ENCODE measurements around the gene RPL32. TPM values are rescaled to one million over a fixed set of nuclear protein-coding genes. Genes with fewer than 3 reads are reported as not detected.

RPL32 gene
- total and polyA plus RNA-seq, 12 donors: 695 to 2,745 (median 1,305) TPM

DNA sequence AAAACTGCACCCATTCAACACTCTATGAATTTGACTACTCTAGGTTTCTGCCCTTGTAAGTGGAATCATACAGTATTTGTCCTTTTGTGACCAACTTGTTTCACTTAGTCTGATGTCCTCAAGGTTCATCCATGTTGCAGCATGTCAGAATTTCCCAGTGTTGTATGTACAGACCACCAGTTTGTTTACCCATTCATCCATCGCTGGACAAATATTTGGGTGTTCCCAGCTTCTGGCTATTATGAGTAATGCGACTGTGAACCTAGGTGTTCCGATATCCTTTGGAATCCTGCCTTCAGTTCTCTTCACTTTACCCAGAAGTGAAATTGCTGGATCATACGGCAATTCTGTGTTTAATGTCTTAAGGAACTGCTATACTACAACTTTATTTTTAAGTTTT lies 12.6 kb downstream of the RPL32 start:
- no peak for DNase-seq
- Histone ChIP-seq H3K9me3 (replicated peaks in 1 of 3) (no peaks in the 10 kb centered on the region), H3K27me3 (no peaks in the 10 kb centered on the region), H3K27ac (no peak overlapping the region), H3K36me3 (replicated peaks in 1 of 2) (peaks cover 0 to 31% of the 10 kb centered on the region in 2 donors), H3K4me3 (no peak overlapping the region), H3K4me1 (replicated peaks in 1 of 2) (no peaks in the 10 kb centered on the region)
- WGBS, 4 donors: 93 to 97% (median 94%) methylated on average over 4 of the region's 4 CpGs
- TF ChIP-seq, protein P1, sequence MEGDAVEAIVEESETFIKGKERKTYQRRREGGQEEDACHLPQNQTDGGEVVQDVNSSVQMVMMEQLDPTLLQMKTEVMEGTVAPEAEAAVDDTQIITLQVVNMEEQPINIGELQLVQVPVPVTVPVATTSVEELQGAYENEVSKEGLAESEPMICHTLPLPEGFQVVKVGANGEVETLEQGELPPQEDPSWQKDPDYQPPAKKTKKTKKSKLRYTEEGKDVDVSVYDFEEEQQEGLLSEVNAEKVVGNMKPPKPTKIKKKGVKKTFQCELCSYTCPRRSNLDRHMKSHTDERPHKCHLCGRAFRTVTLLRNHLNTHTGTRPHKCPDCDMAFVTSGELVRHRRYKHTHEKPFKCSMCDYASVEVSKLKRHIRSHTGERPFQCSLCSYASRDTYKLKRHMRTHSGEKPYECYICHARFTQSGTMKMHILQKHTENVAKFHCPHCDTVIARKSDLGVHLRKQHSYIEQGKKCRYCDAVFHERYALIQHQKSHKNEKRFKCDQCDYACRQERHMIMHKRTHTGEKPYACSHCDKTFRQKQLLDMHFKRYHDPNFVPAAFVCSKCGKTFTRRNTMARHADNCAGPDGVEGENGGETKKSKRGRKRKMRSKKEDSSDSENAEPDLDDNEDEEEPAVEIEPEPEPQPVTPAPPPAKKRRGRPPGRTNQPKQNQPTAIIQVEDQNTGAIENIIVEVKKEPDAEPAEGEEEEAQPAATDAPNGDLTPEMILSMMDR (IDR thresholded peaks at IDR 0.05): no peak
- TF ChIP-seq POLR2A (IDR thresholded peaks at IDR 0.05): no peak
- intact Hi-C loops (cut with DNase I): no loop called here

DNA sequence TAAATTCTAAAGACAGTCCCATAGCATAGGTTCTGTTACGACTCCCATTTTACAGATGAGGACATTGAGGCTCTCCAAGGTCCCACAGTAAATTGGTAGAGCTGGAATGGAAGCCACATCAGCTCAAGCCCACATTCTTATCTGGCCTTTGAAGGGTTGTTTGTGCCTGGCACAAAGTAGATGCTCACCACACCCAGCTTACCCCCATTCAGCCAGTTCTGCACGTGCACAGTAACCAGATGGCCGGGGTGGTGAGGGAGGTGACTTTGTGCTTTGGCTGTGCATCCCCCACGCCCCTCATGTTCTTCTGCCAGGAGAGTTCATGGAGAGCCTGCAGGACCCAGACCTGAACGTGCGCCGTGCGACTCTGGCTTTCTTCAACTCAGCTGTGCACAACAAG lies 16.2 kb downstream of the RPL32 start:
- Histone ChIP-seq H3K4me3 (no peak overlapping the region), H3K27ac (no peak overlapping the region), H3K27me3 (no peaks in the 10 kb centered on the region), H3K9me3 (replicated peaks in 1 of 3) (no peaks in the 10 kb centered on the region), H3K4me1 (replicated peaks in 1 of 2) (peaks cover 0 to 4% of the 10 kb centered on the region in 2 donors), H3K36me3 (replicated peaks in 1 of 2) (peaks cover 0 to 7% of the 10 kb centered on the region in 2 donors)
- no peak for DNase-seq
- 88 to 94% (median 91%) methylated on average over 8 of the region's 8 CpGs for WGBS, 4 donors
- TF ChIP-seq, protein P1 (IDR thresholded peaks at IDR 0.05): no peak
- no peak for TF ChIP-seq POLR2A (IDR thresholded peaks at IDR 0.05)
- intact Hi-C loops (cut with DNase I): no loop called here

DNA sequence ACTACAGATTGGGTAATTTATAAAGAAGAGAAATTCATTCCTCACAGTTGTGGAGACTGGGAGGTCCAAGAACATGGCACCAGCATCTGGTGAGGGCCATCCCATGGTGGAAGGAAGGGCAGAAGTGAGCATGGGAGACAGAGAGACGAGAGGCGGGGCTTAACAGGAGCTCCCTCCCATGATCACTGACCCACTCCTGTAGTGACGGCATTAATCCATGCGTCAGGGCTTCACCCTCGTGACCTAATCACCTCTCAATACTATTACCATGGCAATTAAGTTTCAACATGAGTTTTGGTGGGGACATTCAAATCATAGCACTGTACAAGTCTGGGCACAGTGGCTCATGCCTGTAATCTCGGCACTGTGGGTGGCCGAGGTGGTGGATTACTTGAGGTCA lies 17.1 kb downstream of the RPL32 start:
- H3K4me1 ChIP-seq (replicated peaks in 1 of 2): peaks cover 0 to 4% of the 10 kb centered on the region in 2 donors
- H3K9me3 ChIP-seq (replicated peaks in 1 of 3): no peaks in the 10 kb centered on the region
- 89 to 99% (median 95%) methylated on average over 7 of the region's 7 CpGs for WGBS, 4 donors
- H3K4me3 ChIP-seq: no peak overlapping the region
- no peak for DNase-seq
- intact Hi-C loops (cut with DNase I): no loop called here
- TF ChIP-seq, protein P1 (IDR thresholded peaks at IDR 0.05): no peak
- TF ChIP-seq POLR2A (IDR thresholded peaks at IDR 0.05): no peak
- H3K36me3 ChIP-seq (replicated peaks in 1 of 2): peaks cover 0 to 7% of the 10 kb centered on the region in 2 donors
- H3K27ac ChIP-seq: no peak overlapping the region
- no peaks in the 10 kb centered on the region for H3K27me3 ChIP-seq

DNA sequence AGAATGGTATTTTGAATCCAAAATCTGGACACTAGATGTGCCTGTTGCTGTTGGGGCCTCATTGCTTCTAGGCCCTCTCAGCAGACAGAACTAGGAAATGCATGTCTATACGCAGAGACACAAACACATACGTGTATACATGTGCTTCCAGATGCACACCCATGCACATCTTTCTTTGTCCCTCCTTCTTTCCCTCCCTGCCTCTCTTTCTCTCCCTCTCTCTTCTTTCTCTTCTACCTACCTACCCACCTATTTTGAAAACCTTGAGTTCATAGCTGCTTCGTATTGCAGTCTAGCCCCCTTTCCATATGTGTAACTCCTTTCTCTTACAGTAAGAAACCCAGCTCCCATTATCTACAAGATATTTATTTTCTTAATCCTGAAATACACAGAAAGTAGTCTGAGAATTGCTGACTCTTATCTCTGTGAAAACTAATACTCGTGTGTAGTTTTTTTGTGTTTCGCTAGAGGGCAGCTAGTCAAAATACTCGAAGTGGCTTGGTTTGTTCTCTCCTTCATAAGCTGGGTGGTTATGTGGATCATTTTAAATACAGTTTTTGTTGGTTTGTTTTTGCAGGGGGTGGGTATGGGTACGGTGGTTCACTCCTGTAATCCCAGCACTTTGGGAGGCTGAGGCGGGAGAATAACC lies 18.5 kb downstream of the RPL32 start:
- intact Hi-C loops (cut with DNase I): no loop called here
- WGBS, 4 donors: 46 to 52% (median 48%) methylated on average over 7 to 8 of the region's 8 CpGs
- no peaks in the 10 kb centered on the region for H3K27me3 ChIP-seq
- no peak for TF ChIP-seq POLR2A (IDR thresholded peaks at IDR 0.05)
- TF ChIP-seq, protein P1 (IDR thresholded peaks at IDR 0.05): peak; percentile 7 to 34 (median 22)
- DNase-seq: no peak
- H3K9me3 ChIP-seq (replicated peaks in 1 of 3): no peaks in the 10 kb centered on the region
- no peak overlapping the region for H3K27ac ChIP-seq
- peaks cover 0 to 8% of the 10 kb centered on the region in 2 donors for H3K36me3 ChIP-seq (replicated peaks in 1 of 2)
- H3K4me3 ChIP-seq: no peak overlapping the region
- peaks cover 0 to 4% of the 10 kb centered on the region in 2 donors for H3K4me1 ChIP-seq (replicated peaks in 1 of 2)

Measured in adrenal gland (tissue), 12 donors.